HepG2 (cell line): Measurements from ENCODE around the gene SASH3. TPM values are rescaled to one million over a fixed set of nuclear protein-coding genes. Genes with fewer than 3 reads are reported as not detected.

ENCODE experiments used
- ATAC-seq: fragments of 200-7000 bp; cut with Tn5 transposase; 3 replicates; pipeline ENCODE4 v1.9.1; 2020; ENCODE audit warnings: mild to moderate bottlenecking, moderate library complexity
- BruUV-seq: library from RNA; stranded (reverse); fragments of 400-500 nt; replicated peaks from 2 replicates; lab custom pipeline; 2021; lab: Mats Ljungman, UMichigan
- CTCF ChIA-PET: fragments of 300-600 bp; formaldehyde crosslinking; extraction: SDS; loops from one replicate; lab custom pipeline; 2021; ENCODE audit warnings: low total read pairs, inconsistent platforms, low intra/inter-chr PET ratio; lab: Yijun Ruan, JAX
- POLR2A ChIA-PET: fragments of 350-600 bp; sonication (Branson Sonifier 250); formaldehyde crosslinking; loops from one replicate; lab custom pipeline; 2020; ENCODE audit warnings: antibody characterized with exemption, inconsistent platforms; lab: Yijun Ruan, JAX
- DNase-seq: peaks from one replicate; pipeline ENCODE4 v3.0.0-alpha.2; 2015; ENCODE audit warnings: low spot score
- FAIRE-seq: peaks from 3 replicates; lab custom pipeline; 2011; peaks lifted over from hg19 to GRCh38; lab: Jason Lieb, UNC
- H2AFZ ChIP-seq: one replicate; pipeline ENCODE4 v1.6.1; 2011; ENCODE audit warnings: low read length, inconsistent platforms
- H3K27ac ChIP-seq: fragments of 300-600 bp; 3 replicates; pipeline ENCODE4 v1.8.0; 2011; ENCODE audit warnings: mixed run types, mild to moderate bottlenecking, mixed read lengths, low read length, inconsistent platforms; ENCODE audit not compliant: insufficient read depth; ENCODE audit errors: extremely low read length
- H3K27me3 ChIP-seq, 2 experiments: fragments of 200-600 bp in 1 of 2; 2 replicates in 1 of 2; 3 replicates in 1 of 2; pipeline versions ENCODE4 v1.6.0 to v1.8.0; 2011; ENCODE audit warnings: low read length in 2 of 2, mild to moderate bottlenecking in 2 of 2, moderate library complexity in 2 of 2, inconsistent platforms in 1 of 2; ENCODE audit not compliant: insufficient read depth in 2 of 2, control insufficient read depth in 1 of 2
- H3K36me3 ChIP-seq, 2 experiments: fragments of 200-600 bp in 1 of 2; replicated peaks in 1 of 2; 2 replicates in 1 of 2; 3 replicates in 1 of 2; pipeline versions ENCODE4 v1.5.1 to v1.8.0; 2011; ENCODE audit warnings: low read length in 2 of 2, inconsistent platforms in 1 of 2; ENCODE audit not compliant: insufficient read depth in 2 of 2, control insufficient read depth in 1 of 2
- H3K4me1 ChIP-seq: 2 replicates; pipeline ENCODE4 v1.5.1; 2012; ENCODE audit warnings: low read length, inconsistent platforms; ENCODE audit not compliant: insufficient read depth
- H3K4me2 ChIP-seq: 2 replicates; pipeline ENCODE4 v1.6.0; 2011; ENCODE audit warnings: low read depth, low read length, inconsistent platforms
- H3K4me3 ChIP-seq, 3 experiments: fragments of 200-600 bp in 1 of 3; sonication (generic), shearing (Covaris generic) in 1 of 3; replicated peaks in 1 of 3; 2 replicates each; pipeline ENCODE4 v1.5.1; 2011 to 2016; ENCODE audit warnings: low read length in 3 of 3, inconsistent platforms in 2 of 3, low read depth in 2 of 3, mild to moderate bottlenecking in 2 of 3, control low read depth in 1 of 3, mixed read lengths in 1 of 3; ENCODE audit not compliant: insufficient read depth in 1 of 3
- H3K79me2 ChIP-seq: one replicate; pipeline ENCODE4 v1.6.1; 2011; ENCODE audit warnings: low read length, inconsistent platforms; ENCODE audit not compliant: insufficient read depth
- H3K9ac ChIP-seq: 2 replicates; pipeline ENCODE4 v1.6.0; 2011; ENCODE audit warnings: mild to moderate bottlenecking, low read depth, low read length, inconsistent platforms; ENCODE audit not compliant: insufficient read depth
- H3K9me3 ChIP-seq: 2 replicates; pipeline ENCODE4 v1.5.1; 2012; ENCODE audit warnings: mild to moderate bottlenecking, low read length
- H4K20me1 ChIP-seq: 2 replicates; pipeline ENCODE4 v1.6.0; 2011; ENCODE audit warnings: inconsistent platforms, mild to moderate bottlenecking, low read length, moderate library complexity; ENCODE audit not compliant: insufficient read depth
- ATAD3A ChIP-seq: sonication (generic); formaldehyde crosslinking; IDR thresholded peaks from 2 replicates; pipeline ENCODE4 v1.4.0; 2020; ENCODE audit warnings: missing genetic modification reagents
- GATAD2A ChIP-seq: IDR thresholded peaks from 2 replicates; pipeline ENCODE4 v1.6.1; 2016
- KAT8 ChIP-seq: IDR thresholded peaks from 2 replicates; pipeline ENCODE4 v1.6.1; 2016; ENCODE audit warnings: missing genetic modification reagents, missing compliant biosample characterization
- NFRKB ChIP-seq: fragments of 450-650 bp; IDR thresholded peaks from 2 replicates; pipeline ENCODE4 v1.6.1; 2017
- PATZ1 ChIP-seq: sonication (generic); formaldehyde crosslinking; IDR thresholded peaks from 2 replicates; pipeline ENCODE4 v1.4.0; 2020; ENCODE audit warnings: missing genetic modification reagents
- SKI ChIP-seq: fragments of 450-650 bp; IDR thresholded peaks from one replicate; pipeline ENCODE4 v1.6.1; 2018; ENCODE audit warnings: mild to moderate bottlenecking; ENCODE audit not compliant: partially characterized antibody
- TFE3 ChIP-seq: IDR thresholded peaks from 2 replicates; pipeline ENCODE4 v1.6.1; 2016
- TRIM24 ChIP-seq: sonication (generic); formaldehyde crosslinking; IDR thresholded peaks from 2 replicates; pipeline ENCODE4 v1.8.0; 2022; ENCODE audit warnings: mild to moderate bottlenecking, missing genetic modification reagents
- ZBTB14 ChIP-seq: sonication (generic); formaldehyde crosslinking; IDR thresholded peaks from 2 replicates; pipeline ENCODE4 v1.4.0; 2020; ENCODE audit warnings: missing genetic modification reagents
- ZBTB46 ChIP-seq: sonication (generic); formaldehyde crosslinking; IDR thresholded peaks from 2 replicates; pipeline ENCODE4 v1.4.0; 2020; ENCODE audit warnings: mild to moderate bottlenecking, missing genetic modification reagents, borderline replicate concordance
- ZBTB8A ChIP-seq: sonication (generic); formaldehyde crosslinking; IDR thresholded peaks from 2 replicates; pipeline ENCODE4 v1.4.0; 2020; ENCODE audit warnings: mild to moderate bottlenecking, low read depth, missing genetic modification reagents, borderline replicate concordance
- ZNF207 ChIP-seq: fragments of 450-650 bp; IDR thresholded peaks from 2 replicates; pipeline ENCODE4 v1.6.1; 2016; ENCODE audit warnings: antibody characterized with exemption, borderline replicate concordance
- ZNF709 ChIP-seq: sonication (generic); formaldehyde crosslinking; IDR thresholded peaks from 2 replicates; pipeline ENCODE4 v1.5.0; 2020; ENCODE audit warnings: mild to moderate bottlenecking, missing genetic modification reagents
- WGBS: methylation state at CpG from one replicate; pipeline ENCODE4 v1.1.6; 2017; ENCODE audit warnings: low lambda C conversion rate; 5-methylcytosine and 5-hydroxymethylcytosine counted together
- in situ Hi-C: cut with HindIII; loops from 2 replicates; pipeline ENCODE4 v1.10.0; 2017; ENCODE audit warnings: low pct_unique_long_range_greater_than_20kb; ENCODE audit not compliant: extremely low pct_ligation_motif_present
- intact Hi-C: fragments of 100-400 bp; cut with micrococcal nuclease; formaldehyde crosslinking; loops from one replicate; pipeline ENCODE4 v1.10.0; 2022; ENCODE audit not compliant: unreplicated experiment
- polyA plus RNA-seq, 8 experiments: library from polyadenylated mRNA; depleted of rRNA in 3 of 8; stranded (reverse) in 7 of 8; unstranded in 1 of 8; fragments of >200 nt; fragmentation: Illumina TruSeq in 4 of 8; extraction: Trizol in 4 of 8; gene quantifications; 2 replicates each; pipeline versions ENCODE4 v1.2.1 to v1.2.3, GENCODE V29; 2011 to 2016; ENCODE audit warnings: low read depth in 4 of 8, missing spikeins in 1 of 8, mixed read lengths in 1 of 8; ENCODE audit not compliant: insufficient read depth in 1 of 8
- total RNA-seq, 5 experiments: library from RNA; depleted of rRNA; stranded (reverse); fragments of >200 nt; fragmentation: Illumina TruSeq; extraction: Trizol; gene quantifications; 2 replicates each; pipeline ENCODE4 v1.2.3, GENCODE V29; 2016; ENCODE audit warnings: low read depth in 1 of 5

SASH3 gene
- total and polyA plus RNA-seq, 2 of the 13 experiments (the other 11 are each of a cell fraction or from before 2014, with no cell fraction given): 0.08 TPM; not detected in 1

GRCh38 chrX:129733335-129733734, 46.4 kb upstream of the SASH3 start:
- no peaks in the 10 kb centered on the region for H3K36me3 ChIP-seq
- H3K27ac ChIP-seq: no peak overlapping the region
- H3K27me3 ChIP-seq: no peaks in the 10 kb centered on the region
- H3K4me1 ChIP-seq: peaks cover 34% of the 10 kb centered on the region
- no peaks in the 10 kb centered on the region for H3K79me2 ChIP-seq
- no peak for TF ChIP-seq ATAD3A (CRISPR knock-in tag)
- no peak for TF ChIP-seq ZBTB46 (CRISPR knock-in tag)
- TF ChIP-seq SKI: no peak
- no peak for TF ChIP-seq ZNF207
- TF ChIP-seq TRIM24 (CRISPR knock-in tag): no peak
- no peak for TF ChIP-seq NFRKB
- DNase-seq: no peak
- H3K9me3 ChIP-seq: no peaks in the 10 kb centered on the region
- BruUV-seq: no TSS peak
- in situ Hi-C loops: no loop called here
- no peak for ATAC-seq
- ChIA-PET POLR2A (no interaction called here), CTCF (no interaction called here)
- H2AFZ ChIP-seq: no peak overlapping the region
- H3K4me2 ChIP-seq: no peak overlapping the region
- FAIRE-seq: no peak
- no peaks in the 10 kb centered on the region for H4K20me1 ChIP-seq
- no peak overlapping the region for H3K9ac ChIP-seq
- intact Hi-C loops: no loop called here
- 70% methylated on average over 2 of the region's 4 CpGs for WGBS
- no peak overlapping the region for H3K4me3 ChIP-seq

- FAIRE-seq (peak; percentile 66), DNase-seq (peak; percentile 39), ATAC-seq (peak; percentile 75)
- Histone ChIP-seq H3K9ac (no peak overlapping the region; the same call in 1 of the 2 replicates), H4K20me1 (no peaks in the 10 kb centered on the region), H3K4me3 (peak overlapping the region in 2 of 3 experiments; percentile 7 to 33; a peak in 1 of 6 replicates), H3K79me2 (no peaks in the 10 kb centered on the region), H2AFZ (no peak overlapping the region), H3K9me3 (no peaks in the 10 kb centered on the region), H3K27ac (no peak overlapping the region), H3K4me1 (peaks cover 49% of the 10 kb centered on the region), H3K4me2 (peak overlapping the region; percentile 78), H3K27me3 (no peaks in the 10 kb centered on the region), H3K36me3 (no peaks in the 10 kb centered on the region)
- POLR2A ChIA-PET: interaction anchor here (1.1 kb wide), 1 partner anchor 10 kb away, joined by 3 read pairs; no protein-coding TSS in a partner anchor
- CTCF ChIA-PET: no interaction called here
- intact Hi-C loops (no loop called here), in situ Hi-C loops (no loop called here)
- 0% methylated on average over 4 of the region's 6 CpGs for WGBS
- no TSS peak for BruUV-seq
- TF ChIP-seq ZBTB14 (CRISPR knock-in tag): no peak
- TF ChIP-seq ZBTB8A (CRISPR knock-in tag): no peak
- TF ChIP-seq GATAD2A: peak; percentile 54; the same call in 1 of the 2 replicates
- 0 out of 2 replicates have a peak, but pooled peaks have one; percentile 20 for TF ChIP-seq PATZ1 (CRISPR knock-in tag)
- TF ChIP-seq TFE3 (CRISPR knock-in tag): 0 out of 2 replicates have a peak, but pooled peaks have one; percentile 30
- TF ChIP-seq ZNF709 (CRISPR knock-in tag): no peak
- TF ChIP-seq KAT8 (CRISPR knock-in tag): 0 out of 2 replicates have a peak, but pooled peaks have one; percentile 24
Observed at GRCh38 chrX:129736491-129736890, 43.3 kb upstream of the SASH3 start.
